Measurements from ENCODE around the gene DNAH3.

DNA sequence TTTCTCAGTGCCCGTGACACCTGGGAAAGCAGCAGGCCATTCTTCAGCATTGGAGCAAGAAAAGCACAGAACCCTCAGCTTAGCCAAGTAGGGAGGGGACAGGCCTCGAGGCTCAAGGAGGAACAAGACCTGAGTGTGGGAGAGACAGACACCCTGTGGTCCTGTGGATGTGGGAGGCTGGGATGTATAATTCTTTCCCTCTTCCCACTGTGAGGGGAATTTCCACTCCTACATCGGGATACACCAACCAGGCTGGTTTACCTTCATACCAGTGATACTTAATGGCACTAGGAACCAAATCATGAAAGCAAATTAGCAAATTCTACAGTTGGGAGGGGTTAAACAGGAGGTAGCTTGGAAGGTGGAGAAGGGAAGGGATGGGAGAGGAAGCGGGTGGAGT, 208.4 kb downstream of the DNAH3 start:
- TF ChIP-seq, protein P1, sequence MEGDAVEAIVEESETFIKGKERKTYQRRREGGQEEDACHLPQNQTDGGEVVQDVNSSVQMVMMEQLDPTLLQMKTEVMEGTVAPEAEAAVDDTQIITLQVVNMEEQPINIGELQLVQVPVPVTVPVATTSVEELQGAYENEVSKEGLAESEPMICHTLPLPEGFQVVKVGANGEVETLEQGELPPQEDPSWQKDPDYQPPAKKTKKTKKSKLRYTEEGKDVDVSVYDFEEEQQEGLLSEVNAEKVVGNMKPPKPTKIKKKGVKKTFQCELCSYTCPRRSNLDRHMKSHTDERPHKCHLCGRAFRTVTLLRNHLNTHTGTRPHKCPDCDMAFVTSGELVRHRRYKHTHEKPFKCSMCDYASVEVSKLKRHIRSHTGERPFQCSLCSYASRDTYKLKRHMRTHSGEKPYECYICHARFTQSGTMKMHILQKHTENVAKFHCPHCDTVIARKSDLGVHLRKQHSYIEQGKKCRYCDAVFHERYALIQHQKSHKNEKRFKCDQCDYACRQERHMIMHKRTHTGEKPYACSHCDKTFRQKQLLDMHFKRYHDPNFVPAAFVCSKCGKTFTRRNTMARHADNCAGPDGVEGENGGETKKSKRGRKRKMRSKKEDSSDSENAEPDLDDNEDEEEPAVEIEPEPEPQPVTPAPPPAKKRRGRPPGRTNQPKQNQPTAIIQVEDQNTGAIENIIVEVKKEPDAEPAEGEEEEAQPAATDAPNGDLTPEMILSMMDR (IDR thresholded peaks at IDR 0.05): no peak
- no peak for TF ChIP-seq POLR2A (IDR thresholded peaks at IDR 0.05)
